ENCODE results near the gene HSPBP1. TPM values are rescaled to one million over a fixed set of nuclear protein-coding genes. Genes with fewer than 3 reads are reported as not detected.
"Not testable (repeated sequence)": the region's sequence is repeated elsewhere in the genome, so short reads cannot be mapped to it uniquely, and the experiment has no call there.

The HSPBP1 gene, protein sequence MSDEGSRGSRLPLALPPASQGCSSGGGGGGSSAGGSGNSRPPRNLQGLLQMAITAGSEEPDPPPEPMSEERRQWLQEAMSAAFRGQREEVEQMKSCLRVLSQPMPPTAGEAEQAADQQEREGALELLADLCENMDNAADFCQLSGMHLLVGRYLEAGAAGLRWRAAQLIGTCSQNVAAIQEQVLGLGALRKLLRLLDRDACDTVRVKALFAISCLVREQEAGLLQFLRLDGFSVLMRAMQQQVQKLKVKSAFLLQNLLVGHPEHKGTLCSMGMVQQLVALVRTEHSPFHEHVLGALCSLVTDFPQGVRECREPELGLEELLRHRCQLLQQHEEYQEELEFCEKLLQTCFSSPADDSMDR
- 25.0 and 31.9 TPM in 2 replicates for total RNA-seq

DNA sequence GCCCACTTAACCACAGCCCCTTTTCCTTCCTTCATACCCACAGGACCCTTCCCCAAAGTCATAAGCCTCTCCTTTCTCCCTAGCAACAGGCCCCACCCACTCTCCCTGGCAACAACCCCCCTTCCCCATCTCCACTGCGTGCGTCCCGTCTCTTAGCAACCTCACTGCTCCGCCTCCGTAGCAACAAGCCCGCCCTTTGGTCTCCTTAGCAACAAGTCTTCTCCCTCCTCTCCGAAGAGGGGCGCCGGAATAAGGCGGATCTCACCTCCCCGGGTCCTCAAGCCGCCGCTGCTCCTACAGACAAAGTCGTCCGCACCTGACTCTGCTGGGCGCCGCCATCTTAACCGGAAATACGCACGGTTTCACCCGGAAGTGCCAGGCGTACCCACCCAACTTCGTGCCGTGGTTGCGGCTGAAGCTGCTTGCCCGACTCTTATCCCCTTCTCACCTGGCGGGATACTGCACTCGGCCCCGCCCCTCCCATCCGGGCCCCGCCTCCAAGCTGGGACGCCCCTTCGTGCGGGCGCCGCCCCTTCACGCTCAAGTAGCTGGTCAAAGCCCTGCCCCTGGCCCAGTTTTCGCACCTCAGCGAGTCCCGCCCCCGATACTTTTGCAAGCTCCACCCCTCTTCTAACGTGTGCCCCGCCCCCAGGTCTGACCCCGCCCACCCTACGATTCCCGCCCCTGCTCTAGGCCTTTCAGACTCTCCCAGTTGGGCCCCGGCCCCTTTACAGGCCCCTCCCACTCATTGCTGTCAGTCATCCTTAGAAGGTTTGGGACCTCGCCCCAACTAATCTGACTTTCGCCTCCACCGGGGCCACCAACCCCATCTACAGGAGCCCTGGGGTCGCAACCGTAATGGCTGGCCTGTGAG is at the start of gene HSPBP1:
Gene HSPBP1 (minus strand): TSS at position 341 of the 874 bp plus-strand sequence. CDS start 502 bp downstream, outside the sequence.
- TF ChIP-seq, protein P1, sequence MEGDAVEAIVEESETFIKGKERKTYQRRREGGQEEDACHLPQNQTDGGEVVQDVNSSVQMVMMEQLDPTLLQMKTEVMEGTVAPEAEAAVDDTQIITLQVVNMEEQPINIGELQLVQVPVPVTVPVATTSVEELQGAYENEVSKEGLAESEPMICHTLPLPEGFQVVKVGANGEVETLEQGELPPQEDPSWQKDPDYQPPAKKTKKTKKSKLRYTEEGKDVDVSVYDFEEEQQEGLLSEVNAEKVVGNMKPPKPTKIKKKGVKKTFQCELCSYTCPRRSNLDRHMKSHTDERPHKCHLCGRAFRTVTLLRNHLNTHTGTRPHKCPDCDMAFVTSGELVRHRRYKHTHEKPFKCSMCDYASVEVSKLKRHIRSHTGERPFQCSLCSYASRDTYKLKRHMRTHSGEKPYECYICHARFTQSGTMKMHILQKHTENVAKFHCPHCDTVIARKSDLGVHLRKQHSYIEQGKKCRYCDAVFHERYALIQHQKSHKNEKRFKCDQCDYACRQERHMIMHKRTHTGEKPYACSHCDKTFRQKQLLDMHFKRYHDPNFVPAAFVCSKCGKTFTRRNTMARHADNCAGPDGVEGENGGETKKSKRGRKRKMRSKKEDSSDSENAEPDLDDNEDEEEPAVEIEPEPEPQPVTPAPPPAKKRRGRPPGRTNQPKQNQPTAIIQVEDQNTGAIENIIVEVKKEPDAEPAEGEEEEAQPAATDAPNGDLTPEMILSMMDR (IDR thresholded peaks at IDR 0.05; ENCODE audit: insufficient read depth, low read depth, low read length), result no peak
- H3K4me3 ChIP-seq (ENCODE audit: low read depth, low read length), result peak within 1 kb of the TSS; percentile 85
- DNase-seq (ENCODE audit: low read depth), result peak; percentile 94

DNA sequence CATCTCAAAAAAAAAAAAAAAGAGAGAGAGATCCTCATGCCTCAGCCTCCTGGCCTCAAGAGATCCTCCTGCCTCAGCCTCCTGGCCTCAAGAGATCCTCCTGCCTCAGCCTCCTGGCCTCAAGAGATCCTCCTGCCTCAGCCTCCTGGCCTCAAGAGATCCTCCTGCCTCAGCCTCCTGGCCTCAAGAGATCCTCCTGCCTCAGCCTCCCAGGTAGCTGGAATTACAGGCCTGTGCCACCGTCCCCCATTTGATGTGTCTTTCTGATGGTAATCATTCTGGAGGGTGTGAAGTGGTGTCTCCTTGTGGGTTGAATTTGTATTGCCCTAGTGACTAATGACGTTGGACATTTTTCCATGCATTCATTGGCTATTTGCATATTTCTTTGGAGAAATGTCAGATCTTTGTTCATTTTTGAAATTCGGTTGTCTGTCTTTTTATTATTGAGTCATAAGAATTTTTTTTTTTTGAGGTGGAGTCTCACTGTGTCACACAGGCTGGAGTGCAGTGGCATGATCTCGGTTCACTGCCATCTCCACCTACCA is 48.9 kb upstream of the HSPBP1 start:
- H3K4me3 ChIP-seq (ENCODE audit: low read depth, low read length); DNase-seq (ENCODE audit: low read depth): not testable (repeated sequence)

DNA sequence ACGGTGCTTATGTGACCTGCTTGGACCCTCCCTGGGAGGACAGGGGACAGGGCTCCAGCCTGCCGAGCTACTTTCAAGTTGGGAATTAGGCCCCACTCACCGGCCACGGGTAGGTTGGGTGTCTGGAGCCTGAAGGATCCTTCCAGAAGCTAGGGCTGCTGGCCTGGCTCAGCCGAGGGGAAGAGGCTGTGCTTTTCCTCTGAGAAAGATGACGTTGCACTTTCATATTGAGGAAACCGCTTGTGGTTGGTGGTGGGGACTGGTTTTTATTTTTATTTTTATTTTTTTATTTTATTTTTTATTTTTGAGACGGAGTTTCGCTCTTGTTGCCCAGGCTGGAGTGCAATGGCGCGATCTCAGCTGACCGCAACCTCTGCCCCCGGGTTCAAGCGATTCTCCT is 45.3 kb upstream of the HSPBP1 start, which contains the start of gene TMEM150B:
Gene TMEM150B (minus strand): TSS at position 170 of the 400 bp plus-strand sequence. CDS start 4,305 bp downstream, outside the sequence.
- DNase-seq (ENCODE audit: low read depth), result no peak

DNA sequence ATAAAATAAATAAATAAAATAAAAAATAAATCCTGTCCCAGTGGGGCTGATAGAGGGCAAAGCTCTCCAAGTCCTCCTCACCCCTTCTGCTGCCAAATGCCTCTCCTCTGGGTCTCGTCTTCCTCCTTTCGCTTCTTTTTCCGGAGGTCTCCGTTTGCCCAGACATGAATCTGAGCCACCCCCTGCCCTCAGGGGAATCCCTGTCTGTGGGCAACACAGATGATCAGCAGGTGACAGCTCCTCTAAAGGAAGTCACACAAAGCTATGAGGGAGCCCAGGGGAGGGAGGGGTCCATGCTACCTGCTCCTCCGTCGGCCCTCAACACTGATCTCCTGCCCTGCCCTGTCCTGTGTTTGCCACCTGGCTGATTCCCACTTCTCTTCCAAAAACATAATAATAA is 44.8 kb upstream of the HSPBP1 start:
- TF ChIP-seq, protein P1 (IDR thresholded peaks at IDR 0.05; ENCODE audit: insufficient read depth, low read depth, low read length), result no peak
- no peak for DNase-seq (ENCODE audit: low read depth)
- H3K4me3 ChIP-seq (ENCODE audit: low read depth, low read length), result no peak overlapping the region

More for the DNA sequence above, 45.3 kb upstream of the HSPBP1 start, which contains the start of gene TMEM150B:
- H3K4me3 ChIP-seq (ENCODE audit: low read depth, low read length), result no peak within 1 kb of the TSS
- TF ChIP-seq, protein P1 (IDR thresholded peaks at IDR 0.05; ENCODE audit: insufficient read depth, low read depth, low read length), result no peak

DNA sequence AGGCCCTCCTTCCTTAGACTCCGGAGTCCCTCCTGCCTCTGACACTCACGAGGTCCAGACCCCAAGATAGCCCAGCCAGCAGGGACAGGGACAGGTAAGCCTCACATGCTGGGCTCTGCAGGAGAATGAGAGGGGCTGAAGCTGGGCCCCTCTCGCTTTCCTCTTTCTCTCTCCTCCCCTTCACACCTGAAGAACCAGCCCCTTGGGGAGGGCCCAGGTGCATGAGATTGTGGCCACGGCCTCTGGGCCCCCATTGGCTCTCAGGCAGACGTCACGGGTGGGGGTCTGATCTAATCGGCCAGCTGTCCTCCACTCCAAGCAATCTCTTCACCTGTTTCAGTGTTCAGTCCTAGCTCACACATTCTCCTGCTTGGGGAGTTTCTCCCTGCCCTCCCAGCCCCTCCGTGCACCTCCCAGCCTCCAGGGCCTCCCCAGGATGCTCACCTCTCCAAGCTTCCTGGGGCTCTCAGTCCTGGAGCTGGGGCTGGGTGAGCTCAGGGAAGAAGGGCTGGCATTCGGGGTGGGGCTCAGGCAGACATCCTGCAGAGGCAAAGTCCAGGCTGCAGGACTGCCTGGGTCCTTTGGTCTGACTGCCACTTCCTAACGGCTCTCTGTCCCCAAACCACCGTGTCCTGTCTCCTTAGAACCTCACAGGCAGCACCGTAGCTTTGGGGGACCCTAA is 42.4 kb upstream of the HSPBP1 start:
- no peak overlapping the region for H3K4me3 ChIP-seq (ENCODE audit: low read depth, low read length)
- DNase-seq (ENCODE audit: low read depth), result no peak
- TF ChIP-seq, protein P1 (IDR thresholded peaks at IDR 0.05; ENCODE audit: insufficient read depth, low read depth, low read length), result no peak

DNA sequence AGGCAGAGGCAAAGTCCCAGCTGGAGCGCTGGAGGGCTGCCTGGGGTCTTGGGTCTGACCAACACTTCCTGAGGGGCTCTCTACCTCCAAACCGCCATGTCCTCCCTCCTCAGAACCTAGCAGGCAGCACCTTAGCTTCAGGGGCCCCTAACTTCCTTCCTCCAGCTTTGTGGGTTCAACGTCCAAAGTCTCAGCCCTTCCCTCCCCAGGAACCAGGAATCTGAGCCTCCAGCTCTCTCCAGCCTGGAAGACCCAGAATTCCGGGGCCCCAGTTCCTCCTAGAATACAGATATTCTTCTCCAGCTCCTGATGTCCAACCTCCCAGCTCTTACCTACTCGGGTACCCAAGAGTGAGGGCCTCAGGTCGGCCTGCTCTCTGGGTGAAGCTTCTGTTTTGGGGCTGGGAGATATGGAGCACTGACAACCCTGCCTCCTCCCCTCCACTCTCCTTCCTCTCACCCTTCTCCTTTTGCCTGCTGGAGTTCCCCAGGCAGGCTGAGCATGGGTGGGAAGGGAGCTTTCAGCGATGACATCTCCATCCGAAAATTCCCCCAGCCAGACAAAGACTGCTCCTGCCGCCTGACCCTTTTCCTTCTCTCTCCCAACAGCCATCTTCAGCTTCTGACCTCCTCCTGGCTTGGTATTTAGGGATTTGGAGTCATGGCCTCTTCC is 41.7 kb upstream of the HSPBP1 start:
- DNase-seq (ENCODE audit: low read depth), result no peak
- H3K4me3 ChIP-seq (ENCODE audit: low read depth, low read length), result no peak overlapping the region
- TF ChIP-seq, protein P1 (IDR thresholded peaks at IDR 0.05; ENCODE audit: insufficient read depth, low read depth, low read length), result no peak

Measured in fibroblast of villous mesenchyme (primary cell).